B cell (primary cell): ENCODE measurements around the gene RNFT2.

Experiments
- CTCF ChIP-seq: fragments of 200-600 bp; IDR thresholded peaks from one replicate; pipeline ENCODE4 v1.8.0; 2022; ENCODE audit warnings: antibody characterized with exemption, mild to moderate bottlenecking
- EZH2 ChIP-seq: IDR thresholded peaks from 2 replicates; pipeline ENCODE4 v1.6.1; 2012; ENCODE audit warnings: borderline replicate concordance, low read depth, mild to moderate bottlenecking, moderate library complexity, low read length; ENCODE audit not compliant: insufficient read depth, poor library complexity, severe bottlenecking

DNA sequence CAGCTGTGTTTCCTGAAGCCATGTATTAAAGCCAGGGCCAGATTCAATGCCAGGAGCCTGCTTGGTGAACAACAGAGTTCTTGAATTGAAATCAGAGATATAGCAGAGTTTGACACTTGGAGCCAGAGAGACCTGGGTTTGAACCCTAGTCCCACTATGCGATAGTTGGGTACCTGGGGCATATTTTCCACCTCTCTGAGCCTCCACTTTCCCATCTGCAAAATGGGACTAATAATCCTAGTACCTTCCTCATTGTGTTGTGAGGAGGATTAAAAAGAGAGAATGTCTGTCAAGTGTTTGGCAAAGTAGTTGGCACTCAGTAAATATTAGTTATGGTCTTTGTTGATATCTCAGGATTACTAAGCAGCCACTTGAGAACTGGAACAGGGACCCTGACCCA lies 149.1 kb downstream of the RNFT2 start:
- no peak for TF ChIP-seq CTCF
- TF ChIP-seq EZH2, result no peak
